GM12878 (cell line): Measurements from ENCODE around the gene HPCA. TPM values are rescaled to one million over a fixed set of nuclear protein-coding genes. Genes with fewer than 3 reads are reported as not detected.

Experiments
- ATAC-seq: fragments of 200-7000 bp; cut with Tn5 transposase; 3 replicates; pipeline ENCODE4 v1.9.1; 2020; ENCODE audit warnings: mild to moderate bottlenecking, moderate library complexity
- BruUV-seq: library from RNA; stranded (reverse); fragments of 400-500 nt; replicated peaks from 2 replicates; lab custom pipeline; 2021; lab: Mats Ljungman, UMichigan
- CTCF ChIA-PET: fragments of 300-600 bp; sonication (Branson Sonifier 250); formaldehyde crosslinking; extraction: SDS; loops from one replicate; lab custom pipeline; 2021; ENCODE audit warnings: inconsistent platforms; lab: Yijun Ruan, JAX
- POLR2A ChIA-PET: fragments of 350-600 bp; formaldehyde crosslinking; extraction: SDS; loops from one replicate; lab custom pipeline; 2021; ENCODE audit warnings: inconsistent platforms; lab: Charles Lee
- RAD21 ChIA-PET: fragments of 300-600 bp; sonication (Branson Sonifier 250); formaldehyde crosslinking; loops from one replicate; lab custom pipeline; 2023; ENCODE audit warnings: antibody characterized with exemption; ENCODE audit not compliant: unreplicated experiment; lab: Charles Lee
- SMC1A ChIA-PET: fragments of 300-600 bp; sonication (Branson Sonifier 250); formaldehyde crosslinking; loops from one replicate; lab custom pipeline; 2023; ENCODE audit not compliant: unreplicated experiment, uncharacterized antibody; lab: Charles Lee
- DNase-seq: peaks from one replicate; pipeline ENCODE4 v3.0.0-alpha.2; 2011; ENCODE audit warnings: low read depth, low spot score
- FAIRE-seq: peaks from 3 replicates; lab custom pipeline; 2011; peaks lifted over from hg19 to GRCh38; lab: Jason Lieb, UNC
- H2AFZ ChIP-seq: 2 replicates; pipeline ENCODE4 v1.6.0; 2011; ENCODE audit warnings: low read depth, low read length, control low read depth; ENCODE audit not compliant: control insufficient read depth
- H3K27ac ChIP-seq: 2 replicates; pipeline ENCODE4 v1.5.1; 2011; ENCODE audit warnings: control low read depth; ENCODE audit not compliant: control insufficient read depth, insufficient read depth
- H3K27me3 ChIP-seq, 2 experiments: replicated peaks in 1 of 2; 2 replicates each; pipeline versions ENCODE4 v1.6.0 to v1.6.1; 2011; ENCODE audit warnings: low read length in 1 of 2; ENCODE audit not compliant: control insufficient read depth in 2 of 2, insufficient read depth in 2 of 2
- H3K36me3 ChIP-seq, 2 experiments: 2 replicates each; pipeline ENCODE4 v1.5.1; 2011; ENCODE audit warnings: low read length in 1 of 2; ENCODE audit not compliant: control insufficient read depth in 2 of 2, insufficient read depth in 2 of 2
- H3K4me1 ChIP-seq: 2 replicates; pipeline ENCODE4 v1.6.1; 2011; ENCODE audit warnings: mild to moderate bottlenecking, low read length, moderate library complexity, mixed read lengths; ENCODE audit not compliant: control insufficient read depth, insufficient read depth
- H3K4me2 ChIP-seq: 2 replicates; pipeline ENCODE4 v1.6.0; 2011; ENCODE audit warnings: control low read depth; ENCODE audit not compliant: control insufficient read depth, insufficient read depth
- H3K4me3 ChIP-seq: fragments of 200-600 bp; sonication (generic); 2 replicates; pipeline ENCODE4 v1.5.1; 2016
- H3K79me2 ChIP-seq: 2 replicates; pipeline ENCODE4 v1.6.0; 2011; ENCODE audit warnings: low read length; ENCODE audit not compliant: control insufficient read depth, insufficient read depth
- H3K9ac ChIP-seq: 2 replicates; pipeline ENCODE4 v1.8.0; 2011; ENCODE audit warnings: low read length, control low read depth, mixed read lengths; ENCODE audit not compliant: control insufficient read depth, insufficient read depth
- H3K9me3 ChIP-seq: replicated peaks from 3 replicates; pipeline ENCODE4 v1.5.1; 2011; ENCODE audit warnings: mild to moderate bottlenecking, low read length; ENCODE audit not compliant: control insufficient read depth, insufficient read depth
- H4K20me1 ChIP-seq: 2 replicates; pipeline ENCODE4 v1.6.0; 2011; ENCODE audit not compliant: control insufficient read depth, insufficient read depth
- ASH2L ChIP-seq: fragments of 300-600, 200-600 bp; sonication (generic); IDR thresholded peaks from 2 replicates; pipeline ENCODE4 v1.6.1; 2017; ENCODE audit warnings: low read depth, mild to moderate bottlenecking, borderline replicate concordance
- CBFB ChIP-seq: IDR thresholded peaks from 2 replicates; pipeline ENCODE4 v1.6.1; 2016; ENCODE audit warnings: antibody characterized with exemption, low read depth
- MEF2B ChIP-seq: fragments of 450-650 bp; IDR thresholded peaks from 2 replicates; pipeline ENCODE4 v1.6.1; 2018; ENCODE audit warnings: mild to moderate bottlenecking, moderate library complexity; ENCODE audit not compliant: partially characterized antibody, poor library complexity, severe bottlenecking
- MXI1 ChIP-seq: fragments of 150-350 bp; IDR thresholded peaks from 2 replicates; pipeline ENCODE4 v1.6.1; 2011; ENCODE audit warnings: low read depth, mild to moderate bottlenecking, inconsistent platforms, low read length, improper control_type of control experiment
- NFXL1 ChIP-seq: fragments of 450-650 bp; IDR thresholded peaks from 2 replicates; pipeline ENCODE4 v1.6.1; 2017; ENCODE audit warnings: antibody characterized with exemption, mild to moderate bottlenecking, borderline replicate concordance
- RAD21 ChIP-seq: IDR thresholded peaks from 2 replicates; pipeline ENCODE4 v1.6.1; 2011; ENCODE audit warnings: mild to moderate bottlenecking, low read depth, low read length, moderate library complexity; ENCODE audit not compliant: insufficient read depth
- REST ChIP-seq: IDR thresholded peaks from 2 replicates; pipeline ENCODE4 v1.6.1; 2012; ENCODE audit warnings: mild to moderate bottlenecking, low read depth, low read length
- RUNX3 ChIP-seq: IDR thresholded peaks from 2 replicates; pipeline ENCODE4 v1.6.1; 2012; ENCODE audit warnings: low read length, inconsistent platforms
- TCF7 ChIP-seq: IDR thresholded peaks from 2 replicates; pipeline ENCODE4 v1.6.1; 2014; ENCODE audit warnings: antibody characterized with exemption, borderline replicate concordance
- WGBS: methylation state at CpG from one replicate; pipeline ENCODE4 v1.1.6; 2016; ENCODE audit warnings: low lambda C conversion rate; ENCODE audit not compliant: insufficient replicate concordance, insufficient coverage; ENCODE audit errors: missing lambda C conversion rate; 5-methylcytosine and 5-hydroxymethylcytosine counted together
- in situ Hi-C: fragments of 300-500 bp; cut with MboI; formaldehyde crosslinking; loops from 9 replicates; pipeline ENCODE4 v1.14.3; 2018; ENCODE audit warnings: mixed read lengths
- intact Hi-C: fragments of 100-400 bp; cut with micrococcal nuclease; formaldehyde crosslinking; loops from one replicate; pipeline ENCODE4 v1.14.2; 2022; ENCODE audit not compliant: unreplicated experiment
- polyA plus RNA-seq, 11 experiments: library from polyadenylated mRNA; depleted of rRNA in 4 of 11; unstranded in 6 of 11; stranded (reverse) in 5 of 11; fragments of >200 nt; fragmentation: Nextera tagmentation in 4 of 11; fragmentation: Illumina TruSeq in 1 of 11; extraction: Ambion mirVana in 4 of 11; extraction: Trizol in 1 of 11; gene quantifications; 1 replicate in 1 of 11; 2 replicates in 10 of 11; pipeline versions ENCODE4 v1.2.1 to v1.2.3, GENCODE V29; 2011 to 2016; ENCODE audit warnings: inconsistent platforms in 2 of 11, missing spikeins in 2 of 11, low read depth in 1 of 11
- total RNA-seq, 4 experiments: library from RNA; depleted of rRNA in 3 of 4; stranded (reverse); fragments of >200 nt in 3 of 4; fragmentation: Illumina TruSeq in 1 of 4; extraction: Trizol in 1 of 4; gene quantifications; 2 replicates each; pipeline versions ENCODE4 v1.2.1 to v1.2.3, GENCODE V29; 2013 to 2021

HPCA gene
- total and polyA plus RNA-seq, 10 of the 15 experiments (the other 5 are each of a cell fraction or from before 2014, with no cell fraction given), result 0.11 TPM; not detected in 9

GRCh38 chr1:32867151-32867550, 19.1 kb upstream of the HPCA start:
- no peak overlapping the region for H3K27ac ChIP-seq
- ChIA-PET POLR2A (interaction anchor here (0.5 kb wide), 1 partner anchor 95 kb away, joined by 3 read pairs; no protein-coding TSS in a partner anchor), CTCF (interaction anchor here (0.6 to 2.2 kb wide), 4 partner anchors 8 to 155 kb away, joined by 3 to 9 read pairs (median 4); no protein-coding TSS in a partner anchor), RAD21 (interaction anchor here (0.8 kb wide), 1 partner anchor 219 kb away, joined by 3 read pairs; no protein-coding TSS in a partner anchor), SMC1A (interaction anchor here (1.2 to 1.4 kb wide), 2 partner anchors 9 to 155 kb away, joined by 3 to 5 read pairs; no protein-coding TSS in a partner anchor)
- peaks cover 9 to 11% of the 10 kb centered on the region in 2 experiments; a peak in 3 of 4 replicates for H3K27me3 ChIP-seq
- H3K9me3 ChIP-seq, result no peaks in the 10 kb centered on the region
- H4K20me1 ChIP-seq, result no peaks in the 10 kb centered on the region; the same call in 1 of the 2 replicates
- no TSS peak for BruUV-seq
- no peaks in the 10 kb centered on the region for H3K79me2 ChIP-seq
- FAIRE-seq, result no peak
- H3K4me3 ChIP-seq, result no peak overlapping the region
- intact Hi-C loops (no loop called here), in situ Hi-C loops (no loop called here)
- TF ChIP-seq ASH2L (no peak), MEF2B (no peak), CBFB (no peak), RAD21 (no peak), MXI1 (no peak), NFXL1 (no peak), TCF7 (no peak), REST (no peak), RUNX3 (no peak)
- no peak overlapping the region for H3K4me2 ChIP-seq
- no peak for DNase-seq
- no peak overlapping the region for H2AFZ ChIP-seq
- no peaks in the 10 kb centered on the region; the same call in 1 of the 2 replicates for H3K4me1 ChIP-seq
- no peak for ATAC-seq
- 79% methylated on average over 5 of the region's 5 CpGs for WGBS
- H3K36me3 ChIP-seq, result peaks cover 3 to 7% of the 10 kb centered on the region in 2 experiments; a peak in 3 of 4 replicates
- no peak overlapping the region for H3K9ac ChIP-seq
